ENCODE results near the gene IL1RAPL1. TPM values are rescaled to one million over a fixed set of nuclear protein-coding genes. Genes with fewer than 3 reads are reported as not detected.
"Not testable (repeated sequence)": the region's sequence is repeated elsewhere in the genome, so short reads cannot be mapped to it uniquely, and the experiment has no call there.

IL1RAPL1 gene
- total RNA-seq, 2 experiments from 2014 or later, result not detected

DNA sequence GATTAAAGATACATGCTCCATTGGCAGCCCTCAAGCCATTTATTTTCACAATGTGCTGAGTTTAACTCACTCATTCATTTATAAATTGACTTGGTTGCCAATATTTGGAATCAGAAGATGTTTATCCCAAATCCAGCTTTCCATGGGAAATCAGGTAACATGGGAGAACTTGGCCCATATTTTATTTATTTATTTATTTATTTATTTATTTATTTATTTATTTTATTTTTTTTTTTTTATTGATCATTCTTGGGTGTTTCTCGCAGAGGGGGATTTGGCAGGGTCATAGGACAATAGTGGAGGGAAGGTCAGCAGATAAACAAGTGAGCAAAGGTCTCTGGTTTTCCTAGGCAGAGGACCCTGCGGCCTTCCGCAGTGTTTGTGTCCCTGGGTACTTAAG is 745.2 kb downstream of the IL1RAPL1 start:
- H3K4me3 Mint-ChIP-seq, H3K27me3 Mint-ChIP-seq, DNase-seq, H3K27ac Mint-ChIP-seq, H3K9me3 Mint-ChIP-seq, H3K4me1 Mint-ChIP-seq, H3K36me3 Mint-ChIP-seq: not testable (repeated sequence)

DNA sequence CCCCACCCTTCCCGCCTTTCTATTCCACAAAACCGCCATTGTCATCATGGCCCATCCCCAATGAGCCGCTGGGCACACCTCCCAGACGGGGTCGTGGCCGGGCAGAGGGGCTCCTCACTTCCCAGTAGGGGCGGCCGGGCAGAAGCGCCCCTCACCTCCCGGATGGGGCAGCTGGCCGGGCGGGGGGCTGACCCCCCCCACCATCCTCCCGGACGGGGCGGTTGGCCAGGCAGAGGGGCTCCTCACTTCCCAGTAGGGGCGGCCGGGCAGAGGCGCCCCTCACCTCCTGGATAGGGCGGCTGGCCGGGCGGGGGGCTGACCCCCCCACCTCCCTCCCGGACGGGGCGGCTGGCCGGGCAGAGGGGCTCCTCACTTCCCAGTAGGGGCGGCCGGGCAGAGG is 745.8 kb downstream of the IL1RAPL1 start:
- not testable (repeated sequence) for H3K9me3 Mint-ChIP-seq, DNase-seq, H3K36me3 Mint-ChIP-seq, H3K27me3 Mint-ChIP-seq, H3K27ac Mint-ChIP-seq, H3K4me1 Mint-ChIP-seq, H3K4me3 Mint-ChIP-seq

DNA sequence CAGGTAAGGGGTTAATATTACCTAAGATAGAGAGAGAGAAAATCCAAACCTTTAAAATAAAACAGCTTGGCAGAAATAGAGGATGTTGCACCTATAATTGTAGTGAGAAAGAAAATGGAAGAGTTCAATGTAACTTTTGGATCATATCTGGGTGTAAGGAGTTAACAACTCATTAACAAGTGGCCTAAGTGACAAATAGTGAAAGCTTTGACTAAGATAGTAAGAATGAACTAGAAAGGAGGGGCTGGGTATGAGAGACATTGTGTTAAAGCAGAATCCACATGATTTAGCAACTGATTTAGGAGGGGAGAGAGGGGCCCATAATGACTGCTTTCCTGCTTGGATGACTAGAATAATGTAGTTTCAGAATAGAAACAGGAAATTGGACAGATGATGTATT is 761.0 kb downstream of the IL1RAPL1 start:
- Mint-ChIP-seq H3K27me3 (no peaks in the 10 kb centered on the region), H3K36me3 (no peaks in the 10 kb centered on the region), H3K4me3 (no peak overlapping the region), H3K4me1 (no peaks in the 10 kb centered on the region), H3K9me3 (peaks cover 1% of the 10 kb centered on the region), H3K27ac (no peak overlapping the region)
- DNase-seq, result no peak

DNA sequence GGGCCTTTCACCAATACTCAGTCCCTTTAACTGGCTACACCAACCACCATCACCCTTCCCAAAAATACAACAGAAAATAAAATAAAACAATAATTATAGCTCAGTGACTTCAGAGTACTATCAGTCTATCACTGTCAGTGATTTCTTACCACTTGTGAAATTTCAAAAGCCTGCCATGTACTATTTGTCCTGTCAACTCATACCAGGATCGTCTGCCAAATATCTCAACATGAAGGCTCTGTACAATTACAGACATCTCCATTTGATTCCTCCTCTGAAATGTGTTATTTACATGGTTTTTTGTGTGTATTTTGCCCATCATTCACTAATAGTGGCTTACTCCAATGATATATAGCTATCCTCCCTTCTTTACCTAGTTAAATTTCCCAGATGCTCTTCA is 772.0 kb downstream of the IL1RAPL1 start:
- Mint-ChIP-seq H3K36me3 (no peaks in the 10 kb centered on the region), H3K4me1 (no peaks in the 10 kb centered on the region), H3K27me3 (no peaks in the 10 kb centered on the region), H3K4me3 (no peak overlapping the region), H3K27ac (no peak overlapping the region), H3K9me3 (no peaks in the 10 kb centered on the region)
- DNase-seq, result no peak

DNA sequence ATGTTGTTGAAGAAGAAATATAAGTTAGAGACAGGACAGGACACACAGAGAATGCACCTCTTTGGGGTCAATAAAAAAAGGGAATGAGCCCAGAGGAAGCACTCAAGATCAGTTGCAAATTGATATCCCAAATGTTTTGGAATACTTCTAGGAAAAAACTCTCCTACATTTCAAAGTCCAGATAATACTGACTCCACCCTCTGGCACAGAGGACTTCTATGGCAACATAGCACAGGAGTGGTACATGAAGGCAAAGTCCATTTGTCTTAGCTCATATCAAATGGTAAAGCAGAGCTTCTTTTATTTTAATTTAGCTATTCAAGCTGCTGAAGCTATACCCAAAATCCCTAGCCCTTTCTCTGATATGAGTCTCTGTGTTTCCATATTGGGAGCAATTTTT is 787.5 kb downstream of the IL1RAPL1 start:
- not testable (repeated sequence) for DNase-seq, H3K27me3 Mint-ChIP-seq, H3K36me3 Mint-ChIP-seq, H3K4me3 Mint-ChIP-seq, H3K27ac Mint-ChIP-seq, H3K4me1 Mint-ChIP-seq, H3K9me3 Mint-ChIP-seq

DNA sequence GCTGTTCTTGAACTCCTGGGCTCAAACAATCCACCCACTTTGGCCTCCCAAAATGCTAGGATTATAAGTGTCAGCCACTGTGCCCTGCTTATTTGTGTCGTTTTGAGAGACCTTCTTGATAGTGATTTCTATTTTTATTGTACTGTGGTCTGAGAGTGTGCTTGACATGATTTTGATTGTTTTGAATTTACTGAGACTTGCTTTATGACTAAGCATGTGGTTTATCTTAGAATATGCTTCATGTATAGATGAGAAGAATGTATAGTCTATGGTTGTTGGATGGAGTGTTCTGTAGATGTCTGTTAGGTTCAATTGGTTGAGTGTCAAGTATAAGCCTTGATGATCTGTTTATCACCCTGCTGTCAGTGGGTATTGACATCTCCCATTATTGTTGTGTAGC is 789.3 kb downstream of the IL1RAPL1 start:
- Mint-ChIP-seq H3K4me1 (no peaks in the 10 kb centered on the region), H3K9me3 (no peaks in the 10 kb centered on the region), H3K27me3 (no peaks in the 10 kb centered on the region), H3K36me3 (no peaks in the 10 kb centered on the region), H3K27ac (no peak overlapping the region), H3K4me3 (no peak overlapping the region)
- no peak for DNase-seq

DNA sequence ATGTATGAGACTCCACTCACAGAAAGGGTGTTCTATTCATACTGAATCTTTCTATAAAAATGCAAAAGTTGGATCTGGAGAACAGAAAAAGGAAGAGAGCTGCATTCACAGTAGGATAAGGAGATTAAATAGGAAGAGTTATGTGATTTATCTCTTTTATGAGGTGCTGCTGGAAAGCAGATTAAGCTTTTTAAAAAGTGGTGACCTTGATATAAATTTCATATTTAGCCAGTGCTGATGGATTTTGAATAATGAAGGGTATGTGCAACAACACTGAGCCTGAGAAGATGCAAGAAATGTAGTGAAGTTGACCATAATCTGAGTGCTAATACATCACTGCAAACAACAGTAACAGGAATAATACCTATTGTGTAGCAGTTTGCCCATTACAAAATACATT is 795.6 kb downstream of the IL1RAPL1 start:
- Mint-ChIP-seq H3K4me3 (no peak overlapping the region), H3K27me3 (no peaks in the 10 kb centered on the region)

DNA sequence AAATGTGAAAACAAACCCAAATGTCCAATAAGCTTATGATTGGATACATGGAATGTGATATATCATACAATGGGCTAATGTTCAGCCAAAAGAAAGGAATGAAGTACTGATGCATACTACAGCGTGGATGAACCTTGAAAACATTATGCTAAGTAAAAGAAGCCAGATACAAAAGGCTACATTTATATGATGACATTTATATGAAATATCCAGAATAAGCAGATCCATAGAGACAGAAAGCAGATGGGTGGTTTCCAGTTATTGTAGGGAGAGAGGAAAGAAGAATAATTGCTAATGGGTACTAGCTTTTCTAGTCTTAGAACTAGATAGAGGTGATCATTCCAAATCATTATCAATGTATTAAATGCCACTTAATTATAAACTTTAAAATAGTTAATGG is 801.3 kb downstream of the IL1RAPL1 start:
- Mint-ChIP-seq H3K4me1 (no peaks in the 10 kb centered on the region), H3K36me3 (no peaks in the 10 kb centered on the region), H3K9me3 (peaks cover 1% of the 10 kb centered on the region), H3K27ac (no peak overlapping the region), H3K4me3 (no peak overlapping the region), H3K27me3 (no peaks in the 10 kb centered on the region)
- no peak for DNase-seq

More for the DNA sequence above, 795.6 kb downstream of the IL1RAPL1 start:
- Mint-ChIP-seq H3K27ac (no peak overlapping the region), H3K4me1 (no peaks in the 10 kb centered on the region), H3K9me3 (peaks cover 1% of the 10 kb centered on the region), H3K36me3 (no peaks in the 10 kb centered on the region)
- no peak for DNase-seq

DNA sequence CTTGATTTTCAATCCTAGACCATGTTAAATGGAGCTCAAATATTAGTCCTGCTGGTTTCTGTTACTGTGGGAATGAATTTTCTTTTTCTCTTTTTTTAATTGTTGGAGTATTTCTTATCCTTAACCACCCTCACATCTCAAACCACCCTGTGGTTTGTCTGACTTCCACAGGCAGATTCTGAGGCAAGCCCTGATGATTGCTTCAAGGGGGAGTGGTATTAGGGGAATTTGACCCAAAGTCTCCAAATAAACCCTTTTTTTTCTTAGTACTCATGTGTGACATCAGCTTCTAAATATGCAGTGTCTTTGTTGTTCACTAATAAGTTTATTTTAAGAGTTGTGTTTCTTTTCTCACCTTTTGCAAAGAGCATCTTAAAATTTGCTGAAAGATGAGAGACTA is 810.3 kb downstream of the IL1RAPL1 start:
- Mint-ChIP-seq H3K27me3 (no peaks in the 10 kb centered on the region), H3K4me1 (no peaks in the 10 kb centered on the region), H3K27ac (no peak overlapping the region), H3K36me3 (no peaks in the 10 kb centered on the region), H3K4me3 (no peak overlapping the region), H3K9me3 (no peaks in the 10 kb centered on the region)
- no peak for DNase-seq

DNA sequence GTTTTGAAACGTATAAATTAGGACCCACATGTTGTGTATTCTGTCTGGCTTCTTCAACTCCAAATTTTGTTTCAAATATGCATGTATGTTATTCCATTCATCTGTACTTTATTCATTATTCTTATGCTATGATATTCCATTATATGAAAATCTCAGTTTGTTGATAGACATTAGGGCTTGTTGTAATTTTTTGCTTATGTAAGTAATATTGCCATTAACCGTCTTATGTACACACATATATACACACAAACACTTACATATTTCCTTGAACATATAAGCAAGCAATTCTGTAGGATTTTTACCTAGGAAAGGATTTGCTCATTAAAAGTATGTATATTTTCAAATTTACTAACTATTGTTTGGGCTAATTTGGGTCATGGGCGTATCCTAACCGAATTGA is 820.1 kb downstream of the IL1RAPL1 start:
- H3K27ac Mint-ChIP-seq, result no peak overlapping the region
- no peaks in the 10 kb centered on the region for H3K36me3 Mint-ChIP-seq
- no peaks in the 10 kb centered on the region for H3K9me3 Mint-ChIP-seq
- no peak overlapping the region for H3K4me3 Mint-ChIP-seq
- H3K4me1 Mint-ChIP-seq, result no peaks in the 10 kb centered on the region
- DNase-seq, result no peak
- H3K27me3 Mint-ChIP-seq, result no peaks in the 10 kb centered on the region

DNA sequence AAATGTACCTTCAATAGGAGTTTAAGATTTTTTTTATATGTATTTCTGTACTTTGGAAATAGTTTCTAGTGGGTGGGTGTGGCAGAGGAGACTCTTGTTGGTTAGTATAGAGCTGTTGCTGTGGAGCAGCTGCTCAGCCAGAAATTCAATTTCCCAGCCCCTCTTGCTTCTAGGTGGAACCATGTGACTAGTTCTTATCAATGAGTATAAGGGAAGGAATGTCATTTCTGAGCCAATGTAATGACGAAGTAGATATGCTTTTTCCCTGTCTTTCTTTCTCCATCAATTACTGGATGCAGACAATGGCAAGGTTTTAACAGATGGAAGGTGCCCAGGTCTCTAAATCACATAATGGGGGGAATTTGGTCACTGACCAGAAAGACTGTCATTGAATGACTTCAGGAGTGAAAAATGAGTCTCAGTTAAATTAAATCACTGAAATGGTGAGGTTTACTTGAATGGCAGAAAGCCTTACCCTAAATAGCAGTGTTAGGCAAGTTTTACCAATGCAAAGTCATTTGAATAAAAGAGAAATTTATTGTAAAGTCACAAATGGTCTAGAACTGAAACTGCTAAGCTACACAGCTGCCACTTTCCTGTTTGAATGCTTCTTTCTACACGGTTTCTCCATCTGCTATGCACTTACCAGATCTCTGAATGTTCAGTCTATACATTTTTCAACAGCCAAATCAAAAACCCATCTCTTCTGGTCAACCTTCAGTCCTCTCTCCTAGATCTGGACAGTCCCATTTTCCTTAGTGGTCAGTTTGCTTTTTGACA is 832.7 kb downstream of the IL1RAPL1 start:
- Mint-ChIP-seq H3K9me3 (no peaks in the 10 kb centered on the region), H3K27me3 (no peaks in the 10 kb centered on the region), H3K27ac (no peak overlapping the region), H3K4me3 (no peak overlapping the region), H3K4me1 (no peaks in the 10 kb centered on the region), H3K36me3 (no peaks in the 10 kb centered on the region)
- no peak for DNase-seq

DNA sequence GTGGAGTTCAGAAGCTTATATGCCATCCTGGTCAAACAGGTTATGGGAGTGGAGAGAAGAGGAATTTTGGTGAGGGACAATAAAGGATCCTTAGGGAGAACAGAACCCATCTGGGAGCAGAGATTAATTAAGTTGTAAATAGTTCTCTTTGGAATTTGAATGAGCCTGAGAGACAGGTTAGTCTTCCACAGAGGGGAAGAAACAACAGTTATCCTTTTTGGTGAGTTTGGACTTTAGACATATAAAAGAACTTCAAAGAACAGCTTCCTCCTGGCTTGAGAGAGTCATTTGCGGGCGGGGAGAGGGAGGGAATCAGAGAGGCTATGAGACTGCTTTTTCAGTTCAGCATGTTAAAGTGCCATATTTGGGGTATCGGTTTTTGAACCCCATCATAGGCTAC is 834.8 kb downstream of the IL1RAPL1 start:
- Mint-ChIP-seq H3K36me3 (no peaks in the 10 kb centered on the region), H3K4me3 (no peak overlapping the region), H3K27me3 (no peaks in the 10 kb centered on the region), H3K27ac (no peak overlapping the region), H3K9me3 (no peaks in the 10 kb centered on the region), H3K4me1 (no peaks in the 10 kb centered on the region)
- no peak for DNase-seq

DNA sequence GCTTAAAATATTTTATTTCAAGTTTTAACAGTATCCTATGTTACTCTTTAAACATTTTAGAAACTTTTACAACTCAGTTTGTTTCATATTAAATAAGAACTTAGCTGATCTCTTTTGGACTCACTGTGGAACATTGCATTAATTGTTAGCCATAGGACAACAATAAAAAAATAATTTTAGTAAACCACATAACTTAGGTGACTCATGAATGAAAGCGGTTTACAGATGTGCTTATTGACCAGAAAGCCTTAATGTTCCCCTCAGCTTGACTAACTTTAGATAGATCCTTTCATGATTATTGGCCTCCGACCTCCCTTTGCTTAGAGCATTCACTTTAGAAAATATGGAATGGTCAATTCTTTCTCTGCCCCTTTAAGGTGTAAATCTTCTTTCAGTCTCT is 844.6 kb downstream of the IL1RAPL1 start:
- Mint-ChIP-seq H3K27ac (no peak overlapping the region), H3K9me3 (no peaks in the 10 kb centered on the region), H3K36me3 (no peaks in the 10 kb centered on the region), H3K27me3 (no peaks in the 10 kb centered on the region), H3K4me1 (no peaks in the 10 kb centered on the region), H3K4me3 (no peak overlapping the region)
- DNase-seq, result no peak

DNA sequence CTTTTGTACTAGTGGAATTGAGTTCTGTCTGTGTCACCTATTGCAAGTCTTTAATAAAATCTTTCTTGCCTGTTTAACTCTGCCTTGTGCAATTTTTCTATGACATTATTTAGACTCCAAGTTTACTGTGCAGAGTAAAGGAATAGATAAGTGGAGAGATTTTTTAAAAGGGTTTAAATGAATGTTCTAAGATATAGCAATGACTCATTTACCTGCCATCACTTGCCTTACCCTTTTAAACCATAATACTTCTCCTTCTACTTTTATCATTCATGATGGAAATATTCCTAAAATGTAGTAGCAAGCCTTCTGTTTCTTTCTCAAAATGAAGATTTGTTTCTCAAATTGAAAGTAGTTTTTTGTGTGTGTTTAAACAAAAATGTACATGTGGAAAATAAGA is 845.3 kb downstream of the IL1RAPL1 start:
- Mint-ChIP-seq H3K9me3 (no peaks in the 10 kb centered on the region), H3K27me3 (no peaks in the 10 kb centered on the region), H3K4me3 (no peak overlapping the region), H3K27ac (no peak overlapping the region), H3K36me3 (no peaks in the 10 kb centered on the region), H3K4me1 (no peaks in the 10 kb centered on the region)
- no peak for DNase-seq

DNA sequence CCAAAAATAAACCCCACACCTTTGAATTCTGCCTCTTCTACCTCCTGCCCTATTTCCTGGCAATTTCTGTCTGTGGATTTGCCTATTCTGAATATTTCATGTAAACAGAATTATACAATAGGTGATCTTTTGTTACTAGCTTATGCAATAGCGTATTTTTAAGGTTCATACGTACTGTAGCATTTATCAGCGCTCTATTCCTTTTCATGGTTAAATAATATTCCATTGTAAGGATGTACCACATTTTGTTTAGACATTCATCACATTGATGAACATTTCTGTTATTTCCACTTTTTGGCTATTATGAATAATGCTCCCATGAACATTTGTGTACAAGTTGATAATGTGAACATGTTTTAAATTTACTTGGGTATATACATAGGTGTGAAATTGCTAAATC is 847.7 kb downstream of the IL1RAPL1 start:
- H3K9me3 Mint-ChIP-seq, result peaks cover 1% of the 10 kb centered on the region
- H3K36me3 Mint-ChIP-seq, result no peaks in the 10 kb centered on the region
- H3K27ac Mint-ChIP-seq, result no peak overlapping the region
- no peak for DNase-seq
- no peaks in the 10 kb centered on the region for H3K27me3 Mint-ChIP-seq
- H3K4me3 Mint-ChIP-seq, result no peak overlapping the region
- H3K4me1 Mint-ChIP-seq, result no peaks in the 10 kb centered on the region

DNA sequence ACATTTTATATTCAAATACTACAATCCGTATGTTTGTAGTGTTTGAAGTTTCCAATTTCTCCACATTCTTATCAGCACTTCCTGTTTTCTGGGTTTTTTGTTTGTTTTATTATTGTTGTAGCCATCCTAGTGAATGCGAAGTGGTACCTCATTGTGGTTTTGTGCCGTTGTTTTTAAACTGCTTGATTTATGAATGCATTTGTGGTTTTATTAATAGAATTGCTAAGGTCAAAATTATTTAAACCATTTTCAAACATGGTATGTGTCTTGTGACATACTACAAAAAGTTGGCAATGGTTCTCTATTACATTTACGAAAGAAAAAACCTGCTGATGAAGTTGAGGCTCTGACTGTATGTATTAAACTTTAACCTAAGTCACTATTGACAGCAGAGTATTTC is 848.1 kb downstream of the IL1RAPL1 start:
- Mint-ChIP-seq H3K4me3 (no peak overlapping the region), H3K27me3 (no peaks in the 10 kb centered on the region), H3K36me3 (no peaks in the 10 kb centered on the region), H3K9me3 (peaks cover 1% of the 10 kb centered on the region), H3K27ac (no peak overlapping the region), H3K4me1 (no peaks in the 10 kb centered on the region)
- DNase-seq, result no peak

Measured in activated naive CD8-positive, alpha-beta T cell treated with anti-CD3 and anti-CD28 coated beads for 36 hours (primary cell).